Keratinocyte (primary cell): ENCODE results near the gene FXYD6. TPM values are rescaled to one million over a fixed set of nuclear protein-coding genes. Genes with fewer than 3 reads are reported as not detected.
"Not testable (repeated sequence)": the region's sequence is repeated elsewhere in the genome, so short reads cannot be mapped to it uniquely, and the experiment has no call there.

Experiments used
- DNase-seq: peaks from one replicate; pipeline ENCODE4 v3.0.0-alpha.2; 2011; ENCODE audit warnings: low read depth, missing footprints, low spot score
- FAIRE-seq: peaks from 2 replicates; lab custom pipeline; 2011; peaks lifted over from hg19 to GRCh38; lab: Jason Lieb, UNC
- H2AFZ ChIP-seq: 2 replicates; pipeline ENCODE4 v1.6.0; 2012; ENCODE audit warnings: low read length, control low read depth, inconsistent platforms; ENCODE audit not compliant: control insufficient read depth
- H3K27ac ChIP-seq: 2 replicates; pipeline ENCODE4 v1.5.1; 2011; ENCODE audit warnings: low read length; ENCODE audit not compliant: control insufficient read depth, insufficient read depth
- H3K27me3 ChIP-seq: 3 replicates; pipeline ENCODE4 v1.6.0; 2011; ENCODE audit warnings: low read length; ENCODE audit not compliant: control insufficient read depth, insufficient read depth; ENCODE audit errors: extremely low read depth
- H3K36me3 ChIP-seq, 2 experiments: 2 replicates in 1 of 2; 3 replicates in 1 of 2; pipeline ENCODE4 v1.5.1; 2011; ENCODE audit warnings: low read length in 2 of 2, mild to moderate bottlenecking in 1 of 2; ENCODE audit not compliant: control insufficient read depth in 2 of 2, insufficient read depth in 2 of 2; ENCODE audit errors: extremely low read depth in 1 of 2
- H3K4me1 ChIP-seq: 3 replicates; pipeline ENCODE4 v1.5.1; 2011; ENCODE audit warnings: low read length; ENCODE audit not compliant: control insufficient read depth, insufficient read depth; ENCODE audit errors: extremely low read depth
- H3K4me2 ChIP-seq: 3 replicates; pipeline ENCODE4 v1.6.0; 2011; ENCODE audit warnings: low read depth, low read length; ENCODE audit not compliant: control insufficient read depth, insufficient read depth; ENCODE audit errors: extremely low read depth
- H3K4me3 ChIP-seq, 3 experiments: fragments of 200-600 bp in 1 of 3; sonication (generic) in 1 of 3; 2 replicates in 2 of 3; 3 replicates in 1 of 3; pipeline ENCODE4 v1.5.1; 2011 to 2016; ENCODE audit warnings: low read length in 3 of 3, mild to moderate bottlenecking in 3 of 3, control low read depth in 2 of 3, inconsistent platforms in 1 of 3, low read depth in 1 of 3, mixed read lengths in 1 of 3, mixed run types in 1 of 3, moderate library complexity in 1 of 3; ENCODE audit not compliant: control insufficient read depth in 2 of 3, insufficient read depth in 2 of 3; ENCODE audit errors: extremely low read depth in 1 of 3
- H3K79me2 ChIP-seq: 2 replicates; pipeline ENCODE4 v1.6.0; 2012; ENCODE audit warnings: low read length; ENCODE audit not compliant: control insufficient read depth, insufficient read depth
- H3K9ac ChIP-seq: 3 replicates; pipeline ENCODE4 v1.6.0; 2011; ENCODE audit warnings: low read length; ENCODE audit not compliant: control insufficient read depth, insufficient read depth; ENCODE audit errors: extremely low read depth
- H3K9me1 ChIP-seq: 3 replicates; pipeline ENCODE4 v1.6.0; 2011; ENCODE audit warnings: low read length; ENCODE audit not compliant: control insufficient read depth, insufficient read depth; ENCODE audit errors: extremely low read depth
- H3K9me3 ChIP-seq: 2 replicates; pipeline ENCODE4 v1.5.1; 2012; ENCODE audit warnings: low read depth, low read length; ENCODE audit not compliant: control insufficient read depth
- H4K20me1 ChIP-seq: 3 replicates; pipeline ENCODE4 v1.6.0; 2011; ENCODE audit warnings: low read length; ENCODE audit not compliant: control insufficient read depth, insufficient read depth; ENCODE audit errors: extremely low read depth
- CTCF ChIP-seq, 3 experiments: IDR thresholded peaks in 1 of 3; conservative IDR thresholded peaks in 1 of 3; optimal IDR thresholded peaks in 1 of 3; 2 replicates in 2 of 3; 3 replicates in 1 of 3; pipeline versions ENCODE3 to v1.5.1; 2011; ENCODE audit warnings: low read length in 3 of 3, mild to moderate bottlenecking in 3 of 3, moderate library complexity in 2 of 3, control low read depth in 1 of 3, inconsistent platforms in 1 of 3; ENCODE audit not compliant: insufficient read depth in 2 of 3; ENCODE audit errors: extremely low read depth in 1 of 3
- EZH2 ChIP-seq: IDR thresholded peaks from one replicate; pipeline ENCODE4 v1.6.1; 2012; ENCODE audit warnings: inconsistent platforms, mild to moderate bottlenecking, low read length, moderate library complexity
- dilution Hi-C: fragments of 300-500 bp; cut with MboI; formaldehyde crosslinking; loops from one replicate; pipeline ENCODE4 v1.7.0; 2020; ENCODE audit warnings: low sequenced_read_pairs; ENCODE audit not compliant: extremely low pct_ligation_motif_present
- polyA plus RNA-seq, 5 experiments: library from polyadenylated mRNA; depleted of rRNA in 3 of 5; stranded (reverse) in 3 of 5; stranded (forward) in 1 of 5; unstranded in 1 of 5; fragments of >200 nt; gene quantifications; 1 replicate in 1 of 5; 2 replicates in 3 of 5; 3 replicates in 1 of 5; pipeline versions ENCODE4 v1.2.1 to v1.2.3, GENCODE V29; 2011 to 2012; ENCODE audit warnings: missing spikeins in 2 of 5, low read depth in 1 of 5, low replicate concordance in 1 of 5

FXYD6 gene
- polyA plus RNA-seq, 1 donor (not counting 4 experiments of a cell fraction or from before 2014, with no cell fraction given): not detected

GRCh38 chr11:117814766-117815261 is 61.6 kb downstream of the FXYD6 start:
- peaks cover 14% of the 10 kb centered on the region for H3K4me1 ChIP-seq
- H3K9me1 ChIP-seq: no peaks in the 10 kb centered on the region
- H2AFZ ChIP-seq: no peak overlapping the region
- no peak overlapping the region for H3K4me3 ChIP-seq
- H3K4me2 ChIP-seq: no peak overlapping the region
- no peaks in the 10 kb centered on the region for H3K79me2 ChIP-seq
- DNase-seq (no peak), FAIRE-seq (no peak)
- H3K36me3 ChIP-seq: no peaks in the 10 kb centered on the region
- no peak for TF ChIP-seq CTCF (optimal IDR thresholded peaks at IDR 0.05 in 1 of 3, IDR thresholded peaks at IDR 0.05 in 1 of 3, conservative IDR thresholded peaks at IDR 0.05 in 1 of 3; ENCODE audit: extremely low read depth in 1 of 3, insufficient read depth in 2 of 3, low read length in 3 of 3)
- no peak for TF ChIP-seq EZH2
- no peak overlapping the region for H3K27ac ChIP-seq
- dilution Hi-C loops: loop anchor here (25.0 kb wide), 1 partner anchor 378 kb away; no protein-coding TSS in a partner anchor
- H4K20me1 ChIP-seq: no peaks in the 10 kb centered on the region
- H3K9me3 ChIP-seq: no peaks in the 10 kb centered on the region
- no peaks in the 10 kb centered on the region for H3K27me3 ChIP-seq
- no peak overlapping the region for H3K9ac ChIP-seq

DNA sequence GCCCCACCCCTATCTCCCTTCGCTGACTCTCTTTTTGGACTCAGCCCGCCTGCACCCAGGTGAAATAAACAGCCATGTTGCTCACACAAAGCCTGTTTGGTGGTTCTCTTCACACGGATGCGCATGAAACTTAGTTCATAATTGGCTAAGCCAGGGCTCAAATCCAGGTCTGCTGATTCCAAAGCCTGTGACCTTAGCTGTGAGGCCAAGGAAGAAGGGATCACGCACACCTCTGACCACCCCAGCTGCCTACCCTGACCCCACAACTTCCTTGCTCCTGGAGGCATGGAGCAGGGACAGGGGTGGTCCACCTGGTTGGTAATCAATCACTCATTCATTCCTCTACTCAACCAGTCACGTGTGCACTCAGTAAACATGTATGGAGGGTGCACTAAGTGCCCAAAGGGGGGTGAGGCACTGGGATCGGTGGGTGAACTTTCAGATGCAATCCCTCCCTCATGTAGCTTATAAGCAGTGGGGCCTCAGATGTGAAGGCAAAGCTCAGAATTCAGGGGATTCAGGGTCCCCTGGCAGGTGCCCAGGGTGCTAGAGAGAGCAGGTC is 62.2 kb downstream of the FXYD6 start:
- no peak for DNase-seq
- Histone ChIP-seq H3K27me3 (peaks cover 3% of the 10 kb centered on the region), H2AFZ (no peak overlapping the region), H4K20me1 (no peaks in the 10 kb centered on the region), H3K4me2 (no peak overlapping the region), H3K9me1 (no peaks in the 10 kb centered on the region), H3K79me2 (no peaks in the 10 kb centered on the region), H3K4me1 (peaks cover 14% of the 10 kb centered on the region), H3K27ac (no peak overlapping the region), H3K36me3 (no peaks in the 10 kb centered on the region), H3K9ac (no peak overlapping the region), H3K4me3 (no peak overlapping the region), H3K9me3 (no peaks in the 10 kb centered on the region)
- FAIRE-seq: no peak
- TF ChIP-seq EZH2: no peak
- dilution Hi-C loops: loop anchor here (25.0 kb wide), 1 partner anchor 377 kb away; no protein-coding TSS in a partner anchor

- not testable (repeated sequence) for H3K27ac ChIP-seq, H3K9me1 ChIP-seq, DNase-seq, FAIRE-seq, H3K79me2 ChIP-seq, H3K4me3 ChIP-seq, H3K36me3 ChIP-seq, H3K4me2 ChIP-seq, H3K9ac ChIP-seq, H3K4me1 ChIP-seq, H2AFZ ChIP-seq, H3K27me3 ChIP-seq, H3K9me3 ChIP-seq, H4K20me1 ChIP-seq
- dilution Hi-C loops: loop anchor here (25.0 kb wide), 1 partner anchor 373 kb away; no protein-coding TSS in a partner anchor
These were observed 66.4 kb downstream of the FXYD6 start for GRCh38 chr11:117810056-117810451.
